Fibroblast of upper back skin (primary cell): Measurements from ENCODE around the gene ZDHHC11B.
"Not testable (repeated sequence)": the region's sequence is repeated elsewhere in the genome, so short reads cannot be mapped to it uniquely, and the experiment has no call there.

Experiments
- DNase-seq: peaks from one replicate; pipeline ENCODE4 v3.0.0-alpha.2; 2013

ZDHHC11B gene

DNA sequence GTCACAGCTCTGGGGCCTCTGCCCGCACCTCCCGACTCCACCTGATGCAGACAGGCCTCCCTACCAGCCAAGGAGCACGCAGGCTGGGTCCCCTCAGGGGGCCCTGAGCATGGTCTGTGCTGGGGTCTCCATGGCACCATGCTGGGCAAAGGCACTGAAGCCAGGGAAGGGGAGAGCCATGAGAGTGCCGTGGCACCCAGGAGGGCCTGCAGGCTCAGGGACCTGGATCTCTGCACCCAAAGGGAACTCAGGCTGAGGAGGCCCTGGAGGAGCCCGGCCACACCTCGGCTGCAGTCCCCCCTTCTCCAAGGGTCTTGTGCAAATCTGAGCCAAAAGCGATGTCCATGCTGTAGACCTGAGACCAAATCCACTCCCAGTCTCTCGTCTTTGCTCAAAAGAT is 32.5 kb downstream of the ZDHHC11B start:
- DNase-seq = not testable (repeated sequence)

DNA sequence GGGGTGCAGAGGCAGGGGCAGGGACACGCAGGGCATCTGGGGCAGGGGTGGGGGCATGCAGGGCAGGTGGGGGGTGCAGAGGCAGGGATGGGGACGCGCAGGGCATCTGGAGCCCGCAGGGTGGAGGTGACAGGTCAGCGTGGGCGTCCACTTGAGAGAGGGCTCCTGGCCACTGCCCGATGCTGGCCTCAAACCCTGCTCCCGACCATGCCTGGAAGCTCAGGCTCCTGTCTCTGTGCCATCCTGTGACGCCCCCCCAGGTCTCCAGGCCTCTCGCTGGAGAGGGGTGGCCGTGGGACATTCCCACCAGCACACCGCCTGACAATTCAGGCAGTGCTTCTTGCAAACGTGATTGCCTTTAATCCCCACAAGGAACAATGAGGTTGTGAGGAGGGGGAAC is 33.0 kb downstream of the ZDHHC11B start:
- DNase-seq = no peak

DNA sequence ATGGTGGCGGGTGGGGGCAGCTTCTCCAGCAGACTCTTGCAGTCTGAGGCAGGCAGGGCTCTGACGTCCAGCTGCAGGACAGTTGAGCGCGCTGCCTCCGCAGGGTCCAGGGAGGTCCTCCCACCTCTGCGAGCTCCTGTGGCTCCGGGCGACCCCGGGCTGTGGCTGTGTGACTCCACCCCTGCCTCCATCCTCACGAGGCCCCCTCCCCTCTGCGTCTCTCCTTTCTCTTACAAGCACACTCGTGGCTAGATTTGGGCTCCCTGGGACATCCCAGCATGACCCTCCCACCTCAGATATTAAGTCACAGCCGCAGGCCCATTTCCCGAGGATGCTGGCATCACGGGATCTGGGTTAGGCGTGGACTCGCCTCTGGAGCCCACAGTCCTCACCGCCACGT is 34.3 kb downstream of the ZDHHC11B start:
- not testable (repeated sequence) for DNase-seq

DNA sequence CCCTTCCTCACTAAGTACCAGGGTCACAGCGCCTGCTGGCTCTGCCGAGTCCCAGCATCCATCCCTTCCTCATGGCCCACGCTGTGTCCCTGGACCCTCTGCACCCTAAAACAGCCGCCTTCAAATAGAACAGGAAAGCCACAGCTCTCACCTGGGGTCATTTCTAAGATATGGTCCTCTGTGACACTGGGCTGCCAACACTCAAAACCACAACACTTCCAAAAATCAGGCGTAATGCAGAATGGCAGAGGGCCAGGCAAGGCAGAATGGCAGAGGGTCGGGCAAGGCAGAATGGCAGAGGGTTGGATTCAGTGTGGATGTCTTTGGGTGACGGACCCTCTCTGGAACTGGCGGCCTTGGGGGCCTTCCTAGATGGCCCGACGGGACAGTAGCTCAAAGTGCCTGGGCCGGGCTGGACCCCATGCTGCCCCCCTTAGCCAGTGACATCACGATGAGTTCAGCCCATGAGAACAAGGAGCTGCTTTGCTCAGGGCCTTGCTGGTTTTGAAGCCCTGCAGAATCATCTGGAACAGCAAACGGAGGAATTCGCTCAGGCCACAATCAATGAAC is 35.3 kb downstream of the ZDHHC11B start:
- no peak for DNase-seq

DNA sequence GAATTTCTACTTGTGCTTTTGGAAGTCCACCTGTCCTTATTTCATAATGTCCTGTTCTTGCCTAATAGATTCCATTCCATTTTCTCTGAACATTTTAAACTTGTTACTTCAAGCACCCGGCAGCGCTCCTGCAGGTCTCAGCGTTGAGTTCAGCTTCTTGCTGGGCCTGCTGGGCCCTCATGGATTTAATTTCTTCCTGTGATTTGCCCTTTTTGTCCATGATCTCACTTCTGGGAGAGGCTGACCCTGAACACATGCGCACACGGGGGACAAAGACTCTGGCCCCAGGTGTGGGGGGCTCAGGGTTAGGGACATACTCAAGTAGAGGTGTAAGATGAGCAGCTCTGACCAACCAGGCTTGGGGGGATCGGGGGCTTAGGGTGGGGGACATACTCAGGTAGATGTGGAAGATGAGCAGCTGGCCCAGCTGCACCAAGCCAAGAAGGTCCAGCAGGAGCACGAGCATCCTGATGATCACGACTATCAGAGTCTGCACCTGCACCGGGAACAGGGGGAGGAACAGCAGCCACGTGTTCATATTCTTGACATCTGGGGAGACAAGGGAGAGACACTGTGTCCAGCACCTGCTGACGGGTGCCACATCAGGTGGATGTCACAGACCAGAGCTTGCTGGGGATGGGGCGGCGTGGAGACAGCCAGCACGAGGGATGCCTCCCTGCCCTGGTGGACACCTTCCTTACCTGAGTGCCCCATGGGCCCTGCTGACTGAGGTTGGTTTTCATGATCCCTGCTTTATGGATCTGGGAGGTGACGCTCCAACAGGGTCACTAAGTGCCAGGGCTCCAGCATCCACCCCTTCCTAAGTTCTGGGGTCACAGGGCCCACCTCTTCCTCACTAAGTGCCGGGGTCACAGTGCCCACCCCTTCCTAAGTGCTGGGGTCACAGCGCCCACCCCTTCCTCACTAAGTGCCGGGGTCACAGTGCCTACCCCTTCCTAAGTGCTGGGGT is 36.2 kb downstream of the ZDHHC11B start:
- not testable (repeated sequence) for DNase-seq

DNA sequence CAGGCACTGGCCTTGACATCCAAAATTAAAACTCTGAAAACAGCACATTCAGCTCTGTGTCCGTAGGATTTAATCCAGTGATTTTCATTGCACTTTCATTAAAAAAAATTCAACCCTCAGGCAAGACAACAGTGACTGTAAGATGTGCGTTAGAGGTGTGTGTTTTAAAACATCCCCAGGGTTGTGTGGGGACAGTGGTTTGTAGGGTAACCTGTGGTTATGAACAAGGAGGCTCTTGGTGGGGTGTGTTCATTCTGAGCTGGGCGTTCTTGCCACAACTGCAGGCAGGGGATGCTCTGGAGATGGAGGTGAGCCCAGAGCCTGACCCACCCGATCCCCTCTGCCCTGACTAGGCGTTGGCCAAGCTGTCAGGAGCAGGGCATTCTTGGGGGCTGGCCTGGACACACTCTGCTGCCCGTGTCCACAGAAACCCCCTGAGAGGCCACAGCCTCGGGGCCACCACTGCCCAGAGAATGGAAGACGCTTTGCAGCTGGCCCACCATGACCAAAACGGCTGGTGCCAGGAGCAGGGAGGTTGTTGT is 37.2 kb downstream of the ZDHHC11B start:
- not testable (repeated sequence) for DNase-seq

DNA sequence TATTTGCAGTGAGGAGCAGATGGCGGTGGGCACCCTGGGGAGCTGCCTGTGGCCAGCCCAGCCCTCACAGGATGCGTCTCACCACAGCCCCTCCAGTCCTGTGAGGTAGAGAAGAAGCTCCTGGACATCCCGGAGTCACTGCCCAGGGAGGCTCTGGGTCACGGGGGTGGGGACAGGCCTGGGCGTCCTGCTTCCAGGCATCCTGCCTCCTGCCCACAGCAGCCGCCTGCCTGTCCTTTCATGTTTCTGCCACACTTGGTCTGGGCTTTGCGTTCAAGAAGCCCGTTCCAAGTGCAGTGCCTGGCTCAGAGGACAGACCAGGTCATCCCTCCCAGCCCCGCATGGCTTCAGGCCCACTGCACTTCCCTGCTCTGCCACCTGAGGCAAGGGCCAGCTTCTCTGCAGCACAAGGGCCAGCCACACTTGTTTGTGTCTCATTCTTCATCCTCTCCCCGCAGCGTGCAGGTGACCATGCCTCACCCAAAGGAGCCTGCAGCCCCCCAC is 38.2 kb downstream of the ZDHHC11B start:
- no peak for DNase-seq

DNA sequence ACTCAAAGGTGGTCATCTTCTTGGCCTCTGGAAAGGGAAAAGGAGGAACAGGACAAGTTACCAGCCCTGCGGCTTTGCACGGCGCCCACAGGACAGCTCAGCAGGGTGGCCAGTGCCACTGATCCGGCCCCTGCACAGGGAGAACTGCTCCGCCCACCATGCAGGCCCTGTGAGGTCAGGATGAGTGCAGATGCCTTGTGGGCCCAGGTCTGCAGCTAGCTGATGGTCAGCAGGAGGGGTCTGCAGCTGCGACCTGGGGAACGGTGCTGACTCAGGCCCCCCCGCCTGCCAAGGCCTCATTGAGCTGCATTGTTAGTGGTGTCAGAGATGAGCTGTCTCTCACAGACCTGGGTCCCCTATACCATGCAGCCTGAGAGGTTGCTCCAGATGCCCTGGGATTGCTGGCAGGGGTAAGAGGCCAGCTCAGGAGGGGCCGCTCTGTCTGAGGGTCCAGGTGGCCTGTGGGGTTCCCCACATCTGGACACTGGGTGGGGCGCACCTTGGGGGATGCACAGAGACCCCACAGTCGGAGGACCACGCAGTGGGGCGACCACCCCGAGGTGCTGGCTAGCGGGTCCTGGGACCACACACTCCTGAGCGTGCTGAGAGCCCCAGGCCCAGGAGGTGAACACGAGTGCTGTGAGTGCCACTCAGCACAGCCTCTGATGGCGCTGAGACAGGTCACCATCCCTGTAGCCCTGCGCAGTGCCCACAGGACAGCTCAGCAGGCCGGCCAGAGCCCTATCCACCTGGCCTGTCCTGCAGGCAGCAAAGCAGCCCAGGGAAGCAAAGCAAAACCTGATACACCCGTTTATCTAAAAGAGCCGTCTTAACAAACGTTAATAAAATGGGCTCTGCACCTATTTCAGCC is 39.0 kb downstream of the ZDHHC11B start:
- DNase-seq = not testable (repeated sequence)

DNA sequence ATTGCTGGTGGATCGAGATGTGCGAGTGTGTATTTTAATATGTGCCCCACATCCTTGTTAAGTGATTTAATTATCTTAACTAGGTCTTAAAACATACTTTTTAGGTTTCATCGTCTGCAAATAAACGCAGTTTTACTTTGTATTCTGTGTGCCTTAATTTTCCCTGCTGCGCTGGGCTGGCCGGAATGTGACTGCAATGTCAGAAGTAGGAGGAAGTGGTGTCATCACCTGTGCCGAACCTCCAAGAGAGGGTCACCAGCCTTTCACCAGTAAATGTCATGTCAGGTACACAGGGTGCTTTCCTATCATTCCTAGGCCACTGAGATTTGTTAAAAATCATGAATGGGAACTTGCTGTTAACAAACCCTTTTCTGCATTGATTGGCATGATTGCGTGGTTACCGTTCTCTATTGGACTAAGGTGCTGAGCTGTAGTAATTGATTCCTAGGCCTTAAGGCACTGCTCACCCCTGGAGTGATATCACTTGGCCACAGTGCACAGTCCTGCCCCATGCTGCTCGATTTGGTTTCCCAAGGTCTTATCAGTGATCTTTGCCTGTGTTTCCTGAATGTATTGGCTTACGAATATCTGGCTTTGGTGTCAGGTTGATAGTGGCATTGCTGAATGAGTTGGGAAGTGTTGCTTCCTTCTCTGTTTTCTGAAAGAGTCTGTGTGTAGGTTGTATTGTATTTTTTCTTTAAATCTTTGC is 40.7 kb downstream of the ZDHHC11B start:
- not testable (repeated sequence) for DNase-seq

DNA sequence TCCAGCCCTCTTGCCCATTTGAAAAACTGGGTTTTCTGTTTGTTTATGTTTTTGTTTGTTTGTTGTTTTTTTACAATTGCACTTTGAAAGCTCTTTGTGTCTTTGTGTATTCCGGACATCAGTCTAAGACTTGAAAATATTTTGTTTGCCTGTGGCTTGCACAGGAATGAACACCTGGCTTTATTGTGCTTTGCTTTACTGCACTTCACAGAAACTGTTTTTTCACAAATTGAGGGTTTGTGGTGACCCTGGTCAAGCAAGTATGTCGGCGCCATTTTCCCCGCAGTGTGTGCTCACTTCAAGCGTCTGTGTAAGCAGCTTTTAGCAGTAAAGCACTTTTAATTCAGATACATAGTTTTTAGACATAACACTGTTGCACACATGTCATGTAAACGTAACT is 42.3 kb downstream of the ZDHHC11B start:
- not testable (repeated sequence) for DNase-seq

DNA sequence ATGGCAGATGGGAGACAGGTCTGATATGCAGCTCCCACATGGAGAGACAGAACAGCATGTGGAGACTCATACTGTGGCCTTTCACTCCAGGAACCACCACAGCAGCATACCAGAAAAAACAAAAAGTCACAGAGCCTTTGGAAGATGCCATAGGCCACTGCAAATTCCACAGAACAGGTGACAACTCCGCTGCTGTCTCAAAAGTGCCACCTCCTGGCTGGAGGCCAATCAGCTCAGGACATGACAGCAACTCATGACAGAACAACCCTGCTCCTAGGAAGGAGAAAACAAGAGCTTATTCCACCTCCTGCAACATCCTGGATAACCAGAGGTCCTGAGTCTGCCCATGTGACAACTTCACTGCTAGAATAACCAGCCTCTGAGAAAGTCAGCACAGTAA is 50.4 kb downstream of the ZDHHC11B start:
- not testable (repeated sequence) for DNase-seq

DNA sequence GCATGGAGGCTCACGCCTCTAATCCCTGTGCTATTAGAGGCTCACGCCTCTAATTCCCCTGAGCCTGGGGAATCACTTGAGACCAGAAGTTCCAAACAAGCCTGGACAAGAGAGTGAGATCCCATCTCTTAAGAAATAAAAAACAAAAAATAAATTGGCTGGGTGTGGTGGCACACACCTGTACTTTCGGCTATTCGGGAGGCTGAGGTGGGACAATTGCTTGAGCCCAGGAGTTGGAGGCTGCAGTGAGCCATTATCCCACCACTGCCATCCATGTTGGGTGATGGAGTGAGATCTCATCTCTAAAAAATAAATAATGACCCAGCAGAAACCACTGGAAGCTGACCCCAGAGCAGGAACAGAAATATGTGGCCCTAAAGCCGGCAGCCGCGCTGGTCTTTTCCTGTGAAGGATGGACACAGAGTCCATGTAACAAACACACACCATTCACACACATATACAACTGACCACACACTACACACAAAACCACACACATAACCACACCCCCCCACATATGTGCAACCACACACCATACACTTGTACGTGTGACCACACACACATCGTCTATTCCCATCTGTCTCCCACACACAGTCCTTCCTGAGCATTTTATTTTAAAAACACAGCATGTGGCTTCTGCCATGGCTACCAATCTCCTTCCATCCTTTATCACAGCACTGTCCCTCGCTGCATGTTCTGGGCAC is 51.6 kb downstream of the ZDHHC11B start:
- DNase-seq = not testable (repeated sequence)

DNA sequence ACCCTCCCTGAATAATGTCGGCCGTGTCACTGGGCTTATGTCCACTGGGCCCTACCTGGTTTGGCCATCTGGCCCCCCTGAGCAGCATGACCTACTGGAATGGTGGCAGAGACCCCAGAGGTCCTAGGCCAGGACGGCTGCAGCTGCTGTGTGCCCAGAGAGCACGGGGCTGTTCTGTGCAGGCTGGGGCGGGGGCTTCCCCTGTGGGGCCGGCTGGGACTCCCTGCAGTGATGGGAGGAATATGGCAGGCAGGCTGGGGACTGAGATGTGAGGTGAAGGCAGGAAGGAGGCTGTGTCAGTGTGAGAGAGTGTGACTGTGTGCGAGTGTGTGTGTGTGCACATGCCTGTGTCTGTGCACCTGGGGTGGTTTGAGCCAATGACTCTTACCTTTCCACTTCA is 55.3 kb downstream of the ZDHHC11B start:
- DNase-seq = not testable (repeated sequence)

DNA sequence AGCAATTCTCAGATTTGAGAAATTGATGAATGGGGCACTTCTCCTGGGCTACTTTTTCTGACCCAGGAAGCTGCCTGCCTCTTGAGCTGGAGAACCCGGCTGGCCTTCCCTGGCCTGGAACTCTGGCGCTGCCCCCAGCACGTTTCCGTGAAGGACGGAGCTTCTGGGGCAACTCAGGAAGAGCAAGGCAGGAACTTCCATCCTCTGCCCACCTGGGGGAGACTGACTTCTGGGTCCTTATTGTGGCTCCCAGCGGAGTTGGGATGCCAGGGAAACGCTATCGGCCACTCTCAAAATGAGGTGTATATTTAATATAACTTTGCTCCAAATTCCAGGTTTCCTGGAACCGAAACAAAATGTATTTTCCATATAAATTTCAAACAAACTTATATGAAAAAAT is 57.4 kb downstream of the ZDHHC11B start:
- DNase-seq = not testable (repeated sequence)

DNA sequence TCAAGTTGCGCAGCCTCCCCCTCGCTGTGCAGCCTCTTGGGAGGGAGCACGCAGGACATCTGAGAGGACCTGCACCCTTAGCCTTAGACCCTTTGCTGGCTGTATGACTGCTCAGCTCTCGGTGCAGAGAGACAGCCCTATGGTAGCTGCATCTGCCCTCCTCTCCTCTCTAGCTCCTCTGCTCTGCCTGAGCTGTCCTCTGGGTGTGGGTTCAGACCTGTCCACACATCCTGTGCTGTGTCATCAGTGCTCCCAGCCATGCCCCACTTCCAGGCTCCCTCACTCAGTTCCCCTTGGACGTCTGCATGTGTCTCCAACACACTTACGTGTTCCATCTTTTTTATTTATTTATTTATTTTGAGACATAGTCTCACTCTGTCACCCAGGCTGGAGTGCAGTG is 60.7 kb downstream of the ZDHHC11B start:
- DNase-seq = not testable (repeated sequence)

DNA sequence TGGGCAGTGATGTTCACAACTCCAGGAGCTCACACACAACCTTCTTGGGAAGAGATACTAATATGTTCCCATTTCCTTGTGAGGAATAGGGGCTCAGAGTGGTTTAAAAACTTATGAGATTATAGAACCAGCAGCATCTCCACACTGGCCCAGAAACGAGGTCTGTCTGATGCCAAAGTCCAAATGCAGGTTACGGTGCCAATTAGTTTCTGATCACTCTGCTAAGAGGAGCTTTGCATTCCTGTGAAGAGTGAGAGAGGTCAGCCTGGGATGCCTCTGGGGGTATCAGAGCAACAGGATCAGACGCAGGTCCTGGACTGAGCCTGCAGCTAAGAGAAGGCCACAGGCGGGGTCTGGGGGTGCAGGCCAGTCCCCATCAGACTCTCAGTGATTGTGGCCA is 61.2 kb downstream of the ZDHHC11B start:
- not testable (repeated sequence) for DNase-seq

DNA sequence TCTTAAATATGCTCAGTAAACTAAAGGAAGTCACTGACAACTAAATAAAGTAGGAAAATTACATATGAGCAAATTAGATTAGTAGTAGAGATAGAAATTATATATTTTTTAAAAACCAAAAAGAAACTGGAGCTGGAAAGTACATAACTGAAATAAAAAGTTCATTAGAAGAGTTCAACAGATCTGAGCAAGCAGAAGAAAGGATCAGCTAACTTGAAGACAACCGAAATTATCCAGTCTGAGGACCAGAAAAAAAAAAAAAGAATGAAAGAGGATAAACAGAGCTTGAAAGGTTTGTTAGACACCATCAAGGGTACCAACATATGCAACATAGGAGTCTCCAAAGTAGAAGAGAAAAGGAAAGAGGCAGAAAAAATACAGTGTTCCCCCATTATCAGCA is 65.2 kb downstream of the ZDHHC11B start:
- DNase-seq = not testable (repeated sequence)

DNA sequence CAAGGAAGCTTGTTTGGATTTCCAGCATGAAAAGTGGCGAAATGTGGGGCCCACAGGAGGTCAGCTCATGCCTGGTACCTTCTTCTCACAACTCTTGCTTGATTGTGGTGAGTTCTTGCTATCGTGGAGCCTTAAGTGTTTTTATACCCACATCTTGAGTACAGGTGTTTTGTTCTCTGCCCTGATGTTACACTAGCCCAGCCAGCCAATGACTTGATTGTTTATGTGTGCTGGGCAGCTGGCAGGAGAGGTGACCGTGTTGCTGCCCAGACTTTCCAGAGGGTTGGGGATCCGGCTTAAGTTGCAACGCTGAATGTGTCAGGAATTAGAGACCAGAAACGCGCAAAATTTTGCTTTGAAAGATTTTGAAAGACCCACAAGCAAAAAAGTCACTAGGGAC is 67.4 kb downstream of the ZDHHC11B start:
- DNase-seq = no peak

DNA sequence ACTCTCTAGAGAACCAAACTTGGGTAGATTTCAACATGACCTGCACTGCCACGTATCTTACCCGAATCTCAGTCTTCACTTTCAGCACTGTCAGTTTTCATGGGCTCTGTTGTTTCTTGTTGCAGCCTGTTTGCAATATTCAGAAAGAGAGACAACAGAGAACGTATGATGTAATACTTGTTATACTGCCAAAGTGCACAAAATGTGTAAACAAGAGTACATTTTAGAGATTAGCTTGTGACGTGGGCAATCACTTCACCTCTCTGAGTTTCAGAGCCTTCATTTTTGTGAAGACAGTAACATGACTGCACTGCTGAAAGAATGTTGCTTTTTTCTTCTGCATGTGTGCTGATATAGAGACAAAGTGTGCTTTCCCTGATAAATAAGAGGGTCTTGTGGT is 67.8 kb downstream of the ZDHHC11B start:
- DNase-seq = not testable (repeated sequence)

DNA sequence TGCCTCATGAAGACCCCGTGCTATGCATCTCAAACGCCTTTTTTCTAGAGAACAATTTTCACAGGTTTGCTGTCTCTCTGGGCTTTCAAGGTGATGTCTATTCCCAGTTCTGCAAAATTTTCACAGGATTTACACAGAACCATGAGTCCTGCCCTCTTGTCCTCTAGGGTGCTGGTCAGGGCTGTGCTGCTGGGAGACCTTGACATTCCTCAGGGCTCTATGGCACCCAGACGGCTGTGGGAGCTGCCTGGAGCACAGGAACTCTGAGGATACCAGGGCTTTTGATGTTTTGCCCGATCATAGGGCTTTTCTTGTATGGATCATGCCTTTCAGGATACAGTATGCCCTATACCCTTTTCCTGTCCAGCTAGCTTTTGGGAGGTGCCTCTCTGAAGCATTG is 68.9 kb downstream of the ZDHHC11B start:
- DNase-seq = not testable (repeated sequence)
